GM19395 (cell line): ENCODE measurements around the gene KCNN4.

Experiments used
- ATAC-seq: cut with Tn5 transposase; IDR thresholded peaks from one replicate; pipeline ENCODE4 v1.9.1; 2021; ENCODE audit warnings: mild to moderate bottlenecking, moderate library complexity; ENCODE audit not compliant: unreplicated experiment

KCNN4 gene

GRCh38 chr19:43799502-43800142 is 18.8 kb upstream of the KCNN4 start:
- ATAC-seq = no peak

DNA sequence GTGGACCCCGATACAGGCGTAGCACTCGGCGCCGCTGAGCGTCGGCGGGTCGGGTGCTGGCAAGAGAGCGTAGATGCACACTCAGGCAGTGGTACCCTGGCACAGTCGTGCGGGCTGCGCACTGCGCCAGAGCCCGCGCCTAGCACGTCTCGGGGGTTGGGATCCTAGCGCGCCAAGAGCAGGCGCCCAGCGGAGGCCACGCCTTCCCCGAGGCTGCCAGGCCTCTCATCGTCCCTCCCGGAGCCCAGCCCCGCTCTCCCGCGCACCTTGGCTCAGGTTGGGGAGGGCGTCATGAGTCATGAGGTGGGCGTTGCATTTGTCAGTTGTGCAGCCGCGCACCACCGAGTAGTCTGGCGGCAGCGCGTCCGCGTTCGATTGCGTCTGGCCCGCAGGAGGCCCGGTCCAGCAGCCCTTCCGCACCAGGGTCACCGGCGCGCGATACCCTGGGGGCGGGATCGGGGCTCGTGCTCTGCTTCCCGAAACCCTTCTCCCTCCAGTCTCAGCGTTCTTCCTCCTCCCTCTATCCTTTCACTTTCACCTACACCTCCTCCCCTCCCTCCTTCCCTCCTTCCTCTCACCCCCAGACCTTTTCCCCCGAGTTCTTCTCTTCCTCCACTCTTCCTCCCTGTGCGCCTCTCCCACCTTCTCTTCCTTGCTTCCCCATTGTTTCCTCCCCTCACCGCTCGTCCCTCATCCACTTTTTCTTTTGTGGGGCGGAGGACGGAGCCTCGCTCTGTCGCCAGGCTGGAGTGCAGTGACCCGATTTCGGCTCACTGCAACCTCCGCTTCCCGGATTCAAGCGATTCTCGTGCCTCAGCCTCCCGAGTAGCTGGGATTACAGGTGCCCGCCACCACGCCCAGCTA is 18.0 kb upstream of the KCNN4 start:
- ATAC-seq = no peak

- no peak for ATAC-seq
Observed at GRCh38 chr19:43798026-43798545, 17.3 kb upstream of the KCNN4 start.

DNA sequence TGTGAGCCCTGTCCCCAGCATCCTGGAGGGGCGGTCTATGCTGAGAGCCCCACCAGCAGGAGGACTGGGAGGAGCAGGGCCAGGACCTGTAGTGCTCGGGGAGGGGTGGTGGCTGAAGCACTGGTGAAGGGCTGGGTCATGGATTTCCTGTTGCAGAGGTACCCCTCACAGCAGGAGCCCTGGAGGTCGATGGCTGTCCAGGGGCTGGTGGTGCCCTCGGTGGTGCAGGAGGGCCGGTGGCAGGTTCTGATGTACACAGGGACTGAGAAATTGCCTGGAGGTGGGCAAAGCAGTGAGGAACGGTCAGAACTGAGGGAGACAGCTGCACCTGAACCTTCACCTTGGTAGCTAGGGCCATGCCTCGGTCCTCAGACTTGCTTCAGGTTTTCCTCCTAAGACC is 16.8 kb upstream of the KCNN4 start:
- no peak for ATAC-seq

- no peak for ATAC-seq
Observed at GRCh38 chr19:43797118-43797517, 16.3 kb upstream of the KCNN4 start.

DNA sequence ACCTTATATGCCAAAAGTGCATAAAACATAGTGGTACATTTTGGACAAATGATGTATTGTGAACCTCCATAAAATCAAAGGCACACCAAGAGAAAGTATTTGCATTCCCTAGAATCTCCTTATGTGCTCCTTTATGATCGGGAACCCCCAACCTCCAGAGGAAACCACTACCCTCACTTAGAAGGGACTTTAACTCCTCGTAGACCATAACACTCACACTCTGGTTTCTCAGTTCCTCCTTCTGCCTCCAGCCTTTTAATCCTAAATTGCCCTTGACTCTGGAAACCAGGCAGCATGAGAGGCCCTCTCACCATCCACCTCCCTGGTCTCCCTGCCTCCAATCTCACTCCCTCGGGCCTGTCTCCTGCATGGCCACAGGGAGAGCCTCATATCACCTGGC is 9.8 kb upstream of the KCNN4 start:
- no peak for ATAC-seq

- ATAC-seq = no peak
Observed at GRCh38 chr19:43789029-43789428, 8.3 kb upstream of the KCNN4 start.

DNA sequence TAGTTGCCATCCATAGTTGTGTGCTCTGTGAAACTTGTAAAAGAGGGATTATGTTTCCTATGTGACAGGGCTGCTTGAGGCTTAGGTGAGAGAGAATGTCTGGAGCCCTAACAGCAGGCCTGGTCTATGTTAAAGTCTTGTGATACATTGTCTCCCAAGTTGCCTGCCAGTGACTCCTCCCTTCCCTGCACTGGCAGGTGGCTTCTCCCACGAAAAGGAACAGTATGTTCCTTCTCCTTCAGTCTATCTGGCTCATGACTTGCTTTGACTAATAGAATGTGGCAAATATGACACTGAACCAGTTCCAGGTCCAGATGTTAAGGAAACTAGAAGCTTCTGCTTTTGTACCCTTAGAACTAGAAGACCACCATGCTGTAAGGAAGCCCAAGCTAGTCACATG is 5.9 kb upstream of the KCNN4 start:
- no peak for ATAC-seq

GRCh38 chr19:43784981-43785808 is 4.4 kb upstream of the KCNN4 start:
- peak; percentile 59 for ATAC-seq

DNA sequence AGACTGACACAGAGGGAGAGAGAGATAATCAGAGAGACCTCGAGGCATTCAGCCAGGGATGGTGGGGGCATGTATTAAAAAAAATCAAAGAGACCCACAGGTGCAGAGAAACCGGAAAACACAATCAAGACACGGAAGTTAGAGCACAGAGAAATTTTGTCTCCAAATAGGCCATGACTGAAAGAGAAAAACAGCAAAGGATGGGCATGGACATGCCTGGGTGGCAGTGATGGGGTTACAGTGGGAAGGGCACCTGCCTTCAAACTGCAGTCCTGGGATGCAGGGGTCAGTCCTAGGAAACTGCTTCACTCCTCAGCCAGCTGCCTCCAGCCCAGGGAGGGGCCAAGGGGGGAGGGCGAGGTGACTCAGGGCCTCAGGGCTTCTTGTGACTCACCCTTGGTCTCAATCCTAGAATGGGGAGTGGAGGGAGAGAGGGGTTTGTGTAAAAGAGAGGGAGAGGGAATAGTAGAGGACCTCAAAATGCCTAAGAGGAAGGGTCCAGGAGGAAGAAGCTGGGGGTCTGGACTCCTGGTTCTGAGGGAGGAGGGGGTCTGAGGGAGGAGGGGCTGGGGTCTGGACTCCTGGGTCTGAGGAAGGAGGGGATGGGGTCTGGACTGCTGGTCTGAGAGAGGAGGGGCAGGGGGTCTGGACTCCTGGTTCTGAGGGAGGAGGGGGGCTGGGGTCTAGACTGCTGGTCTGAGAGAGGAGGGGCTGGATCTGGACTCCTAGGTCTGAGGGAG is 3.6 kb upstream of the KCNN4 start:
- ATAC-seq = no peak

GRCh38 chr19:43783636-43784035 is 2.9 kb upstream of the KCNN4 start:
- ATAC-seq = no peak

DNA sequence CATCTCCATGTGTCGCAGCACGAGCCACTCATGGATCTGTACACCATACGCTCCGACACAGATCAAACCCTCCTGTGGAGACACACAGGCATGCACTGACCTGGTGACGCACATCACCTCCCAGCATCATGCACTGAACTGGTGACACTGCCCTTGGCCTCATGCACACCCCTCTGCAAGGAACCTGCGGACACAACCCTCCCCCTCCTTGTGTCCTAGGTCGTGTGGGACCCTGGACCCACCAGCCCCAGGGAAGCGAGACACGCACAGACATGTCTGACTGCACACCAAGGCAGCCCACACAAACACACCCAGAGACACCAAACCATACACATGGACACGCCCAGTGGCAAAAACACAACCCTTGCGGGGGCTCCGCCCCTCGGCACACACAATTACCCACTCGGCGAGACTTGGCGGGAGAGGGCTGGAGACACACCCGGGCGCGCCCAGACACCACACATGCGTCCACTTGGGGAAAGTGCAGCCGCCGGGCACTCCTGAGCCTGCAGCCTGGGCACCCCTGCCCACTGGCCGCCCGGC is 2.0 kb upstream of the KCNN4 start:
- no peak for ATAC-seq

DNA sequence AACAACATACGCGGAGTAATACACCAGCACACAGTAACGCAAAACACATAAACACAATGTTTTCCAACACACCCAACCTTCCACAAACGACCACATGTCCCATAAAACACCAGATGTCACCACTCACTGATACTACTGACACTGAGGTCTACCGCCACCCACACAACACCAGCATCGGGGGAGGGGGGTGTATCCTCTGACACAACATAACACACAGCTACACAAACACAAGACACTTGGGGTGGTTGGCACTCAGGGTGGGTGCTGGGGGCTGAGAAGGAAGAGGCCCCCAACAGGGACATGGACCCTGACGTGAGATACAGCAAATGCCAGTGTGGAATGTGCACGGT is 1.5 kb upstream of the KCNN4 start:
- ATAC-seq = no peak

DNA sequence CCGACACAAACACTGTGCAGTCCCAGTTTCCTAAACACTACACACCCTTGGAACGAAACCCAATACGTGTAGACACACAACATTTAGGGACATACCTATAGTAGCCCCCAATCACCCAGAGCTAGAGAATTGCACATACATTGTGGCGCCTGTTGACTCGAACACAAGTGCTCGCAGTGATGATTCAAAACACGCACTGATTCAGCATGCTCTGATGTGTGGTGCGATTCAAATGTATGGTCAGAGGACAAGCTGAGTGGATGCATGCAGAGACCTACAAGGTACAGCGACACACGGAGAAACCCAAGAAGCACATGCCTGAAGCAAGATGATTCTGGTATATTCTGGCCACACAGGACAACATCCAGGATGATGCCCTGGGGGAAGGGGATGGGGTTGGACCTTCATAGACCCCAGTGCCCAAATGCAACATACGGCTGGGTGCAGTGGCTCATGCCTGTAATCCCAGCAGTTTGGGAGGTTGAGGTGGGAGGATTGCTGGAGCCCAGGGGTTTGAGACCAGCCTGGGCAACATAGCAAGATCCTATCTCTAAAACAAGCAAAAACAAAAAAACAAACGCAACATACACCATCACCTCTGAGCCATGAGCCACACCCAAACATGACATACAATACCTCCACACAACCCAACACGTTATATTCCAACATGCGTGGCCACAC is 997 bp upstream of the KCNN4 start:
- no peak for ATAC-seq

- ATAC-seq = no peak
Observed at GRCh38 chr19:43779820-43780219, 953 bp downstream of the KCNN4 start.

GRCh38 chr19:43779147-43779819 is 1.5 kb downstream of the KCNN4 start:
- no peak for ATAC-seq

DNA sequence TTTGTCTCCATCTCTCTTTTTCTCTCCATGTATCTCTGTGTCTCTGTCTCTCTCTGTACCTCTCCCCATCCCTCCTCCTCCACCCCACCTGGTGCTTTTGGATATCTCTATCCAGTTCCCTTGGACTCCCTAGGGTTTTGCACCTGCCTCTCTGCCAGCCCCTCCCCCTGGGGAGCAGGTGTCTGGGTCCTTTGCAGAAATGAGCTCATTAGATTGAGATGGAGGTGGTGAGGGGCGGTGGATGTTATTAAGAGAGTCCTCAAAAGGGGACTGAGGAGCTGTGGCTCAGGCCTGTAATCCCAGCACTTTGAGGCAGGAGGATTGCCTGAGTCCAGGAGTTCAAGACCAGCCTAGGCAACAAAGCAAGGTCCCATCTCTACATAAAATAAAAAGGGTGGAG is 2.1 kb downstream of the KCNN4 start:
- no peak for ATAC-seq

- ATAC-seq = no peak
Observed at GRCh38 chr19:43777163-43777695, 3.5 kb downstream of the KCNN4 start.

GRCh38 chr19:43776286-43776685 is 4.5 kb downstream of the KCNN4 start:
- no peak for ATAC-seq
